ENCODE data around the gene ZBTB4. TPM values are rescaled to one million over a fixed set of nuclear protein-coding genes. Genes with fewer than 3 reads are reported as not detected.
"Not testable (repeated sequence)": the region's sequence is repeated elsewhere in the genome, so short reads cannot be mapped to it uniquely, and the experiment has no call there.

The ZBTB4 gene
- polyA plus RNA-seq, 4 donors, result 38.6 to 50.6 (median 44.2) TPM

DNA sequence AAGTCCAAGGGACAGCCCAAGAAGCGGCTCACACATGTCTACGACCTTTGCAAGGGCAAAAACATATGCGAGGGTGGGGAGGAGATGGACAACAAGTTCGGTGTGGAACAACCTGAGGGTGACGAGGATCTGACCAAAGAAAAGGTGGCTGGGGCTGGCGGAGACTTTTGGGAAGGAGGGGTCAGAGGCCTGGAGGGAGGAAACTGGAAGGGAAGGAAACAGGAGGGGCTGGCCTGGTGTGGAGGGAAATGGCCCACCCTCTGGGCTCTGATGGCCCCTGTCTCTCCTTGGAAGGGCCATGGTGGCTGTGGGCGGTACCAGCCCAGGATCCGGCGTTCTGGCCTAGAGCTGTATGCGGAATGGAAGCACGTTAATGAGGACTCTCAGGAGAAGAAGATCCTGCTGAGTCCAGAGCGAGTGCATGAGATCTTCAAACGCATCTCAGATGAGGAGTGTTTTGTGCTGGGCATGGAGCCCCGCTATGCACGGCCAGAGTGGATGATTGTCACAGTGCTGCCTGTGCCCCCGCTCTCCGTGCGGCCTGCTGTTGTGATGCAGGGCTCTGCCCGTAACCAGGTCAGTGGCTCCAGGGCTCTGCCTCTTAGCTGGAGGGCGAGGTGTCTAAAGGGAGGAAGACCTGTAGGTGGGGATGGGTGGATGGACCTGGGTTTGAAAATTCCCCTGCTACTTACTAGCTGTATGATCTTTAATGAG, 17.2 kb upstream of the ZBTB4 start:
- no peak for DNase-seq (ENCODE audit: low read depth in 4 of 4, low spot score in 2 of 4)

- no peak for DNase-seq (ENCODE audit: low read depth in 4 of 4, low spot score in 2 of 4)
These were observed 16.5 kb upstream of the ZBTB4 start for GRCh38 chr17:7495906-7496434.

- DNase-seq (ENCODE audit: low read depth in 4 of 4, low spot score in 2 of 4), result no peak
These were observed 14.5 kb upstream of the ZBTB4 start for GRCh38 chr17:7493941-7494340.

GRCh38 chr17:7491583-7491982, 12.2 kb upstream of the ZBTB4 start:
- DNase-seq (ENCODE audit: low read depth in 4 of 4, low spot score in 2 of 4), result no peak

- no peak for DNase-seq (ENCODE audit: low read depth in 4 of 4, low spot score in 2 of 4)
These were observed 10.7 kb upstream of the ZBTB4 start for GRCh38 chr17:7490144-7490543.

- no peak for DNase-seq (ENCODE audit: low read depth in 4 of 4, low spot score in 2 of 4)
These were observed 6.8 kb upstream of the ZBTB4 start for GRCh38 chr17:7486181-7486580.

DNA sequence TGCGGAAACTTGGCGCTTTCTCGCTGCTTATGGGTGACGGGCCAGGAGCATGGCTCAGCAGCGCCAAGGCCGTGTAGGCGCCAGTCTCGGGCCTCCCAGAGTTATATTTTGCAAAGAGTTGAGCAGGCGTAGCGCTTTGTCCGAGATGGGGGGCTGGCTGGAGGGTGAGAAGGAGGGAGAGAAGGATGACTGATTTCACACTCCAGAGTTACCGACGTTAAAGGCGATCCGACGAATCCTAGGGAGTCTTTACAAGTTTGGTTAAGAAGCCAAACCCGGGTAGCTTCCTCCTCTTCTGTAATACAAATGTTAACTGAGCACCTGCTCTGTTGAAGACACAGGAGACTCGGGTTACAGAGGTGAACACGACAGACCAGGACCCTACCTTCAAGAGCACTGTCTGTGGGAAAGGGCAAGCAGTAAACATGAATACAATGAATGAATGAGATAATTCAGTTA, 5.5 kb upstream of the ZBTB4 start:
- no peak for DNase-seq (ENCODE audit: low read depth in 4 of 4, low spot score in 2 of 4)

- DNase-seq (ENCODE audit: low read depth in 4 of 4, low spot score in 2 of 4), result peak; percentile 95 to 99 (median 97)
These were observed 4.9 kb upstream of the ZBTB4 start, which contains the start of gene POLR2A for GRCh38 chr17:7484067-7484918. TSS of gene POLR2A (plus strand) at chr17:7484366.

GRCh38 chr17:7483255-7484066, 4.0 kb upstream of the ZBTB4 start:
- peak in 2 of 4 donors; percentile 70 to 73 for DNase-seq (ENCODE audit: low read depth in 4 of 4, low spot score in 2 of 4)

GRCh38 chr17:7482742-7483088, 3.3 kb upstream of the ZBTB4 start:
- not testable (repeated sequence) for DNase-seq (ENCODE audit: low read depth in 4 of 4, low spot score in 2 of 4)

- DNase-seq (ENCODE audit: low read depth in 4 of 4, low spot score in 2 of 4), result not testable (repeated sequence)
These were observed 2.7 kb upstream of the ZBTB4 start for GRCh38 chr17:7481842-7482741.

GRCh38 chr17:7481275-7481674, 1.8 kb upstream of the ZBTB4 start, which contains the start of gene SLC35G6:
TSS of gene SLC35G6 (plus strand) at chr17:7481446. CDS start at chr17:7481517, 71 bp downstream.
- DNase-seq (ENCODE audit: low read depth in 4 of 4, low spot score in 2 of 4), result not testable (repeated sequence)

GRCh38 chr17:7480089-7480384, 606 bp upstream of the ZBTB4 start:
- DNase-seq (ENCODE audit: low read depth in 4 of 4, low spot score in 2 of 4), result no peak

- DNase-seq (ENCODE audit: low read depth in 4 of 4, low spot score in 2 of 4), result no peak
These were observed 887 bp downstream of the ZBTB4 start for GRCh38 chr17:7478276-7479212.

GRCh38 chr17:7477392-7478275, 1.8 kb downstream of the ZBTB4 start:
- peak in 1 of 4 donors; percentile 32 for DNase-seq (ENCODE audit: low read depth in 4 of 4, low spot score in 2 of 4)

DNA sequence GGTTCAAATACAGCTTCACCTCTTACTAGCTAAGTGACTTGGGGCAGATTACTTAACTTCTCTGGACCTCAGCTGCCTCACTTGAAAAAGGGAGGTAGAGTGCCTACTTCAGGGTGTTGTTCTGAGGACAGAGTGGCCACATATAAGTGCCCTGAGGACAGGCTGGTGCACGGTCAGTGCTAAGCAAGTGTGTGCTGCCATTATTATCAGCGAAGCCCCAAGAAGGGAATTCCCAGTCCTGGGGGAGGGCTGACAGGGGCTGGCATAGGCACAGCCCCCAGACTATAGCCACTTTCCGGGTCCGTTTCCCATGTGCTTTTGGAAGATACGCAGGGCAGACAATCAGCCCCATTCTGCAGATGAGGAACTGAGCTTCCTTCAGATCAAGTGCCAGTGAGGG, 2.5 kb downstream of the ZBTB4 start:
- DNase-seq (ENCODE audit: low read depth in 4 of 4, low spot score in 2 of 4), result no peak

DNA sequence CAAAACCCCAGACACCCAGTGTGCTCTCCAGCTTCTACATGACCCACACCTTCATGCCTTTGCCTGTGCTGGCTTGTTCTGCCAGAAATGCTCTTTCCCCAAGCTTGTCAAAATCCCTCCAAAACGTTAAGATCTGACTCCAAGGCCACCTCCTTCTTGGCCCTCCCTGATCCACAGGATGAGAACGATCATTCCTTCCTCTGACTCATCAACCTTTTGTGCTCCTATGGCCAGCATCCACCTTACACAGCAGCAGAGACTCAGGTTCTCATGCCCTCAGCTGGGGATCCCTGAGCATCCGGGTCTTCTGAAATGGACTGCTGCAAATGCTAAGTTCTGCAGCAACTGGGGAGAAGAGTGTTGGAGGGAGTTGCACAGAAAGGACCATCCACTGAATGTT, 2.9 kb downstream of the ZBTB4 start:
- no peak for DNase-seq (ENCODE audit: low read depth in 4 of 4, low spot score in 2 of 4)

Measured in left renal cortex interstitium (tissue), 4 donors.